ENCODE measurements around the gene QSOX2.

Gene QSOX2

GRCh38 chr9:136276716-136277115 lies 31.1 kb upstream of the QSOX2 start:
- H3K4me3 ChIP-seq (ENCODE audit: low read depth, low read length): no peak overlapping the region
- DNase-seq (ENCODE audit: low read depth): no peak
- TF ChIP-seq CTCF (IDR thresholded peaks at IDR 0.05; ENCODE audit: low read depth, low read length, missing control alignments): no peak
- in situ Hi-C loops (cut with HindIII; ENCODE audit: low sequenced_read_pairs): loop anchor here (5.0 to 10.0 kb wide), 2 partner anchors 88 to 139 kb away; partner anchors contain the start of gene DNLZ

GRCh38 chr9:136275655-136276429 lies 30.2 kb upstream of the QSOX2 start:
- no peak overlapping the region for H3K4me3 ChIP-seq (ENCODE audit: low read depth, low read length)
- DNase-seq (ENCODE audit: low read depth): no peak
- no peak for TF ChIP-seq CTCF (IDR thresholded peaks at IDR 0.05; ENCODE audit: low read depth, low read length, missing control alignments)
- in situ Hi-C loops (cut with HindIII; ENCODE audit: low sequenced_read_pairs): loop anchor here (5.0 to 10.0 kb wide), 2 partner anchors 89 to 139 kb away; partner anchors contain the start of gene DNLZ

- no peak for DNase-seq (ENCODE audit: low read depth)
- in situ Hi-C loops (cut with HindIII; ENCODE audit: low sequenced_read_pairs): loop anchor here (5.0 to 10.0 kb wide), 2 partner anchors 90 to 138 kb away; partner anchors contain the start of gene DNLZ
Observed at GRCh38 chr9:136274786-136275654, 29.4 kb upstream of the QSOX2 start.

GRCh38 chr9:136273921-136274785 lies 28.5 kb upstream of the QSOX2 start:
- in situ Hi-C loops (cut with HindIII; ENCODE audit: low sequenced_read_pairs): loop anchor here (10.0 kb wide), 1 partner anchor 91 kb away; the partner anchor contains the start of gene DNLZ
- DNase-seq (ENCODE audit: low read depth): no peak
- H3K4me3 ChIP-seq (ENCODE audit: low read depth, low read length): no peak overlapping the region
- no peak for TF ChIP-seq CTCF (IDR thresholded peaks at IDR 0.05; ENCODE audit: low read depth, low read length, missing control alignments)

More at GRCh38 chr9:136274786-136275654, 29.4 kb upstream of the QSOX2 start:
- TF ChIP-seq CTCF (IDR thresholded peaks at IDR 0.05; ENCODE audit: low read depth, low read length, missing control alignments): no peak
- no peak overlapping the region for H3K4me3 ChIP-seq (ENCODE audit: low read depth, low read length)

GRCh38 chr9:136273244-136273865 lies 27.7 kb upstream of the QSOX2 start:
- no peak for TF ChIP-seq CTCF (IDR thresholded peaks at IDR 0.05; ENCODE audit: low read depth, low read length, missing control alignments)
- DNase-seq (ENCODE audit: low read depth): no peak
- in situ Hi-C loops (cut with HindIII; ENCODE audit: low sequenced_read_pairs): loop anchor here (10.0 kb wide), 1 partner anchor 91 kb away; the partner anchor contains the start of gene DNLZ
- no peak overlapping the region for H3K4me3 ChIP-seq (ENCODE audit: low read depth, low read length)
